ENCODE data around the gene ATXN3L. TPM values are rescaled to one million over a fixed set of nuclear protein-coding genes. Genes with fewer than 3 reads are reported as not detected.

Gene ATXN3L
- total RNA-seq, 1 donor from 2014 or later = not detected

DNA sequence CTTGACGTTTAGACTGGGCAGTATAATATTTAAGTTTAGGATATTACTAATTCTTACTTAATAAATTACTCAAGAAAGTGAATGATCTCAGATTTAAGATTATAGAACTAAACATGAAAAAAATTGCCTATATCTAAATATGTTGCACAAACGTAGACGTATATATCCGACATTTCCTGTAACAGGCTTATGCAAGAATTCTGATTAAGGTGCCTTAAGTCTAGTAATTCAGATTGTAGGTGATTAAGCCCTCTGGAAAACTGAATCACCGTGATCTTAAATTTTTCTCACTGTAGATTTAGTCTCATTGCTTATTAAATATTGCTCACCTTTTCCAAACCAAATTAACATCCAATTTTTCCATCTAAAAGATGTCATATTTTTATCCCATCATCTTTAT is 24.0 kb downstream of the ATXN3L start:
- intact Hi-C loops (cut with micrococcal nuclease) = no loop called here
- Mint-ChIP-seq H3K36me3 (ENCODE audit: low read depth) (no peaks in the 10 kb centered on the region), H3K27me3 (ENCODE audit: insufficient read depth) (no peaks in the 10 kb centered on the region), H3K27ac (no peak overlapping the region), H3K9me3 (no peaks in the 10 kb centered on the region), H3K4me3 (no peak overlapping the region), H3K4me1 (ENCODE audit: low read depth) (peaks cover 7% of the 10 kb centered on the region)
- no peak for DNase-seq (ENCODE audit: low spot score)

DNA sequence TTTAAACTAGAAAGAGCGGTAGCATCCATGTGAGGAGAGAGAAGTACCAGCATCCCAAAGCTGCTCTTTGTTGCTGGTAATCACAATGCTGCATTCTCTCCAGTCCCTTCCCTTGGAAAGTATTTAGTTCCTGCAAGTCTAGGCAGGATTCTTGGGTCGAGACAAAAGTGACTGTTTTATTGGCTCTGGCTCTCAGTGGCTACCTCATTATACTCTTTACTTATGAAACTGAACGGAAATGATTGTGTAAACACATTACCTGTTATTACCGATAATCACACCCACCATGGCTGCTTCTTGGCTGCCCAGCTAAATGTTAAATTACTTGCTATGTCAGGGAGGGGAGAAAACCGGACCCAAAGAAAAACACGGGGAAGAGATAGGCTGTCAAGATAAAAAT is 26.2 kb downstream of the ATXN3L start:
- H3K4me1 Mint-ChIP-seq (ENCODE audit: low read depth) = no peaks in the 10 kb centered on the region
- no peak overlapping the region for H3K4me3 Mint-ChIP-seq
- no peaks in the 10 kb centered on the region for H3K36me3 Mint-ChIP-seq (ENCODE audit: low read depth)
- no peak overlapping the region for H3K27ac Mint-ChIP-seq
- H3K27me3 Mint-ChIP-seq (ENCODE audit: insufficient read depth) = no peaks in the 10 kb centered on the region
- intact Hi-C loops (cut with micrococcal nuclease) = no loop called here
- no peaks in the 10 kb centered on the region for H3K9me3 Mint-ChIP-seq
- no peak for DNase-seq (ENCODE audit: low spot score)

DNA sequence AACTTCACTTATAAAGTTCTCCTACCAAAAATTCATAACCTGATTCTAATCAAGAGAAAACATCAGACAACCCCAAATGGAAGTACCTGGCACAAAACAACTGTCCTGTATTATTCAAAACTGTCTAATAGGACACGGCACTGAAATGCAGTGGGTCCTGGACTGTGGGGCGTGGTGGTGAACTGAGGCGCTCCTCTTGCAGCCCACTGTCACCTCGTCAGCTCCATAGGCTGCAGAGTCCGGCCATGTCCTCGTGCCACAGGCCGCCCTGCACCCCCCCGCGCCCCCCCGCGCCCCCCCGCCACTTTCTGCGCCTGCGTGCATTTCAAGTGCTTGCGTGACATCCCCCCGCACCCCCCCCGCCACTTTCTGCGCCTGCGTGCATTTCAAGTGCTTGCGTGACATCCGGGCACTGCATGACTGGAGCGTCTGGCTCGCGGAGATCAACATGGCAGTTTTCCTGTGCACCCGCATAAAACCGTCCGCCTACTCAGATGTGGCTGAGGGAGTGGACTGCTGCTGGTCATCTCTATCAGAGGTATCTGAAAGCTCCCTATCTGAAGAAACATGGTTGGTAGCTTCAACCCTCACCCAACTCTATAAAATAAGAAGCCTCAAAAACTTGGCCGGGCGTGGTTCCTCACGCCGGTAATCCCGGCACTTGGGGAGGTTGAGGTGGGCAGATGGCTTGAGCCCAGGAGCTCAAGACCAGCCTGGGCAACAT is 28.8 kb downstream of the ATXN3L start:
- Mint-ChIP-seq H3K9me3 (no peaks in the 10 kb centered on the region), H3K4me3 (no peak overlapping the region), H3K36me3 (ENCODE audit: low read depth) (no peaks in the 10 kb centered on the region), H3K4me1 (ENCODE audit: low read depth) (no peaks in the 10 kb centered on the region), H3K27ac (no peak overlapping the region), H3K27me3 (ENCODE audit: insufficient read depth) (no peaks in the 10 kb centered on the region)
- intact Hi-C loops (cut with micrococcal nuclease) = no loop called here
- no peak for DNase-seq (ENCODE audit: low spot score)

DNA sequence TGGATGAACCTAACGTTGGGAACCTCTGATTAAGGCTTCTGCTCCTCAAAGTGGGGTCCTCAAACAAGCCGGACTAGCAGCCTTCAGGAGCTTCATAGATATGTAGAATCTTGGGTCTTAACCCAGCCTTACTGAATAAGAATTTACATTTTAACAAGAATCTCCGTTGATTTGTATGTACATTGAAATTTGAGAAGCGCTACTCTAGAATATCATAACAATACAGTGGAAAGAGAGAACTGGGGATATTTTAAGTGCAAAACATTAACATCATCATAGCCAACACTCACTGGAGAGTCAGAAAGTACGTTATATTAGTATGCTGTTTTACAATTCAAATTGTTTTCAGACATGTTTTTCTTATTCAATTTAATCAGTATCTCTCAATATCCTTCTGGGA is 31.2 kb downstream of the ATXN3L start:
- Mint-ChIP-seq H3K4me1 (ENCODE audit: low read depth) (no peaks in the 10 kb centered on the region), H3K4me3 (no peak overlapping the region), H3K36me3 (ENCODE audit: low read depth) (no peaks in the 10 kb centered on the region), H3K27me3 (ENCODE audit: insufficient read depth) (no peaks in the 10 kb centered on the region), H3K9me3 (peaks cover 5% of the 10 kb centered on the region), H3K27ac (no peak overlapping the region)
- no peak for DNase-seq (ENCODE audit: low spot score)
- intact Hi-C loops (cut with micrococcal nuclease) = no loop called here

DNA sequence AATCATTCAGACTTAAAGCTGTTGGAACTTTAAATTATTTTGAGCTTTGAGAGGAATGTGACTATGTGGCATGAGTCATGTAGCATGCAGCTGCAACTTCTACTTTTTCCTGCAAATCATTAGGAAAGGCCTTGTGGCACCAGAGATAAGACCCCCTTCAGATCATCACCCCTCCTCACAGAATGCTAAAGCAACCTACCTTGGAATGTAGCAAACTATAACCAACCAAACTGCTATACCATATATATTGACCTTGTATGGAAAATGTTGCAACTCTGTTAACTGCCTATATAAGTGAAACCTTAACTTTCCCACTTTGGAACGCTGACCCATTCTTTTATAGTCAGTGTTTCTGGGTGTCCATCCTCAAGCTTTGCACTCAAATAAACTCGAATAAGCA is 32.0 kb downstream of the ATXN3L start:
- H3K4me1 Mint-ChIP-seq (ENCODE audit: low read depth) = no peaks in the 10 kb centered on the region
- peaks cover 5% of the 10 kb centered on the region for H3K9me3 Mint-ChIP-seq
- H3K4me3 Mint-ChIP-seq = no peak overlapping the region
- no peaks in the 10 kb centered on the region for H3K27me3 Mint-ChIP-seq (ENCODE audit: insufficient read depth)
- intact Hi-C loops (cut with micrococcal nuclease) = no loop called here
- no peak for DNase-seq (ENCODE audit: low spot score)
- H3K27ac Mint-ChIP-seq = no peak overlapping the region
- H3K36me3 Mint-ChIP-seq (ENCODE audit: low read depth) = no peaks in the 10 kb centered on the region

DNA sequence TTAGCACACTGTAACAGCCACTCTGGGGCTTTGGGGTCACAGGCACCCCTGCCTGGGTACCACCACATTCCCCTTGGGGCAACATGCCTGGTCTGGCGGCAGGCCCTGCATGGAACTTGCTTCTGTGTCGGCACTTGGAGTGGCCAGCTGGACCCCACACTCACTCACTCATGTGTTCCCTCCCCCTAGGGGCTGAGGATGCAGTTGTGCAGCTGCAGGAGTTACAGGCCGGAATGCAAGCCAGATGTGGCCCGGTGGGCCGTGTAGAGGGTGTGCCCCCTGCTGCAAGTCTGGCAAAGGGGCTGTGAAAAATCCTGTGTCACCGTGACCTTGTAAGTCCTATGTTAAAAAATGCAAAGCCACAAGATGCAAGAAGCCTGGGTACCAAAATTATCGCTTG is 34.2 kb downstream of the ATXN3L start:
- Mint-ChIP-seq H3K9me3 (peaks cover 5% of the 10 kb centered on the region), H3K4me1 (ENCODE audit: low read depth) (no peaks in the 10 kb centered on the region), H3K27ac (no peak overlapping the region), H3K36me3 (ENCODE audit: low read depth) (no peaks in the 10 kb centered on the region), H3K4me3 (no peak overlapping the region), H3K27me3 (ENCODE audit: insufficient read depth) (peaks cover 2% of the 10 kb centered on the region)
- no peak for DNase-seq (ENCODE audit: low spot score)
- intact Hi-C loops (cut with micrococcal nuclease) = no loop called here

DNA sequence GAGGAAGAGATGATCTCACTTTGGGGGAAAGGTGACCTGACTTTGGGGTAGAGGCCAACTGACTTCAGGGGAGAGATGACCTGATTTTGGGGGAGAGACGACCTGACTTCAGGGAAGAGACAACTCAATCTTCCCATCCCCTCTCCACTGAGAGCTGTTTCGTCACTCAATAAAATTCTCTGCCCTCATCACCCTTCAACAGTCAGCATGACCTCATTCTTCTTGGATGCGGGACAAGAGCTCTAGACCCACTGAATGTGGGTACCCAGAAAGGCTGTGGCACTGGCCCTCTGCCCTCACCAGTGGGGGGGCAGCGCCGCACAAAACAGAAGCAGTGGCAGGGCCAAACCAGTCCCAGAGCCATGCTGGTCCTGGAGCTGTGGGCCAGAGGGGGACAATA is 34.6 kb downstream of the ATXN3L start:
- Mint-ChIP-seq H3K36me3 (ENCODE audit: low read depth) (no peaks in the 10 kb centered on the region), H3K9me3 (peaks cover 5% of the 10 kb centered on the region), H3K4me3 (no peak overlapping the region), H3K27ac (no peak overlapping the region), H3K27me3 (ENCODE audit: insufficient read depth) (peaks cover 2% of the 10 kb centered on the region), H3K4me1 (ENCODE audit: low read depth) (no peaks in the 10 kb centered on the region)
- intact Hi-C loops (cut with micrococcal nuclease) = no loop called here
- DNase-seq (ENCODE audit: low spot score) = no peak

DNA sequence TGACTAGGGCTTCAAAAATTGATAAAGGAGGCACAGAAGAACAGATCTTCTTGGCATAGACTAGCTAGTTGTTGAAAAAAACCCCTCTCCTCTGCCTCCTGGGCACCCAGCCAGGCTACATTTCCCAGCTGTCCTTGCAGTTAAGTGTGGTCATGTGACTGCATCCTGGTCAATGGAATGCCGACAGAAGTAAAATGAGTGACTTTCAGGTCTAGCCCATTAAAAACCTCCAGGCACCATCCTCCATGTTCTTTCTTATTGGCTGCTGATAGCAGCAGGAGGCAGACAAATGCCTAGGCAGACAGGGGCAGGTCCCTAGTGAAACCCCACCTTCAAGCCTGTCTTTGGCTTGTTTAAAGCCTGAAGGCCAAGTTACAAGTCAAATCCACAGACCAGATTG is 35.3 kb downstream of the ATXN3L start:
- Mint-ChIP-seq H3K9me3 (peaks cover 5% of the 10 kb centered on the region), H3K4me3 (no peak overlapping the region), H3K36me3 (ENCODE audit: low read depth) (no peaks in the 10 kb centered on the region), H3K27ac (no peak overlapping the region), H3K4me1 (ENCODE audit: low read depth) (no peaks in the 10 kb centered on the region), H3K27me3 (ENCODE audit: insufficient read depth) (peaks cover 2% of the 10 kb centered on the region)
- DNase-seq (ENCODE audit: low spot score) = no peak
- intact Hi-C loops (cut with micrococcal nuclease) = no loop called here

DNA sequence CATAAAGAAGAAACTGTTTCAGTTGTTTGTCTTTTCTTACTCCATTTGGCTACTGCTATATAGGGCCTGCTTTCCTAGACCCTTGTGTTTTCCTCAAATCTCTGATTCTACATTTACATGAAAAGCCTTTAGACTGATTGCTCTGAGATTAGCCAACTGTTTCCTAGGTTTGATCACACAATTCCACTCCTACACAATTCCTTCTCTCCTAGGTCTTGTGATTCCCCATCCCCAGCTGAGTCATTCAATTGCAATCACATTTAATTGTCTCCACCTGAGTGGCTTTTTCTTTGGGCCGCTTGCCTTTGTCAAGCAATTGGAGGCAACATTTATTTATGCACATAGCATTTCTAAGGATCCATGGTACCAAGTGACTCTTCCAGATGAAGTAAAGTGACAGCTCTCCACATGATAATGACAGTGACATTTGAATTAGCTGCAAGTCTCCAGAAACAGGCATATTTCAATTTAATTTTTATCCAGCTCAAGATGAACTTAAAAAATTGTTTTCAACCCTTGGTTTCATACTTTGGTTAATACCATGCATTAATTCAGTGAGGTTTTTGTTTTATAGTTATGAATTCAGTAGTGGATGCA is 35.8 kb downstream of the ATXN3L start:
- no peaks in the 10 kb centered on the region for H3K4me1 Mint-ChIP-seq (ENCODE audit: low read depth)
- H3K27ac Mint-ChIP-seq = no peak overlapping the region
- DNase-seq (ENCODE audit: low spot score) = no peak
- peaks cover 5% of the 10 kb centered on the region for H3K9me3 Mint-ChIP-seq
- H3K4me3 Mint-ChIP-seq = no peak overlapping the region
- H3K36me3 Mint-ChIP-seq (ENCODE audit: low read depth) = no peaks in the 10 kb centered on the region
- peaks cover 2% of the 10 kb centered on the region for H3K27me3 Mint-ChIP-seq (ENCODE audit: insufficient read depth)
- intact Hi-C loops (cut with micrococcal nuclease) = no loop called here

DNA sequence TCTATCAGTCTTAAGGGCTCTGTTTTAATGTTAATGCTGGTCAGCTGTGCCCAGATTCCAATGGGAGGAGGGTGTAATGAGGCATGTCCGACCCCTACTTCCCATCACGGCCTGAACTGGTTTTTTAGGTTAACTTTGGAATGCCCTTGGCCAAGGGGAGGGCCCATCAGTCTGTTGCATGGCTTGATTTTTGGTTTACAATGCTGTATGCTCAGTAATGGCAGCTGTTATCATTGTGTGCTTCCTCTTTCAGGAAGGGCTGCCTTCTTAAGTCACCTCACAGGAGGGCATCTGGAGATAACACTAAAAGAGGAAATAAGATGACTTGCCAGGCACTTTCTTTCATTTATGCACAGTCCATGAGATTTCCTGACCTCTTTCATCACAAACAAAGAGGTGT is 36.3 kb downstream of the ATXN3L start:
- DNase-seq (ENCODE audit: low spot score) = no peak
- no peak overlapping the region for H3K4me3 Mint-ChIP-seq
- H3K36me3 Mint-ChIP-seq (ENCODE audit: low read depth) = no peaks in the 10 kb centered on the region
- peaks cover 5% of the 10 kb centered on the region for H3K9me3 Mint-ChIP-seq
- intact Hi-C loops (cut with micrococcal nuclease) = no loop called here
- no peaks in the 10 kb centered on the region for H3K4me1 Mint-ChIP-seq (ENCODE audit: low read depth)
- peaks cover 2% of the 10 kb centered on the region for H3K27me3 Mint-ChIP-seq (ENCODE audit: insufficient read depth)
- H3K27ac Mint-ChIP-seq = no peak overlapping the region

DNA sequence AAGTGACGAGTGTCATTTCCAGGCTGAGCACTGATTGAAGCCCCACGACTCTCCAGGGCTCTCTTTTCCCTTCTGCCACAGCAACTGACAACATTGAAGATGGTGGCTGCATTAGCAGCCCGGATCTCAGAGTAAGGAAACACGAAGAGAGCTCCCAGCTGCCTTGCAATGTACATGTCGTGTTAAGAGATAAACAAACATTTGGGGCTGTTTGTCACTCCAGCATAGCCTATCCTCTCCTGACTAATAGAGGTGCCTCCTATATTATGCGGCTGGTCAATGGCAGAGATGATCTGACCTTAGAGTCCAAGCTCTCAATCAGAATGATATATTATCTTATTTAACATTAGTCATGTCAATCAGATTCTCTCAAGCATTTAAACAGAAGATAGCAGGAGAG is 38.6 kb downstream of the ATXN3L start:
- H3K9me3 Mint-ChIP-seq = peaks cover 5% of the 10 kb centered on the region
- H3K4me1 Mint-ChIP-seq (ENCODE audit: low read depth) = no peaks in the 10 kb centered on the region
- no peak overlapping the region for H3K27ac Mint-ChIP-seq
- peaks cover 2% of the 10 kb centered on the region for H3K27me3 Mint-ChIP-seq (ENCODE audit: insufficient read depth)
- H3K4me3 Mint-ChIP-seq = no peak overlapping the region
- H3K36me3 Mint-ChIP-seq (ENCODE audit: low read depth) = no peaks in the 10 kb centered on the region
- intact Hi-C loops (cut with micrococcal nuclease) = no loop called here
- DNase-seq (ENCODE audit: low spot score) = no peak

DNA sequence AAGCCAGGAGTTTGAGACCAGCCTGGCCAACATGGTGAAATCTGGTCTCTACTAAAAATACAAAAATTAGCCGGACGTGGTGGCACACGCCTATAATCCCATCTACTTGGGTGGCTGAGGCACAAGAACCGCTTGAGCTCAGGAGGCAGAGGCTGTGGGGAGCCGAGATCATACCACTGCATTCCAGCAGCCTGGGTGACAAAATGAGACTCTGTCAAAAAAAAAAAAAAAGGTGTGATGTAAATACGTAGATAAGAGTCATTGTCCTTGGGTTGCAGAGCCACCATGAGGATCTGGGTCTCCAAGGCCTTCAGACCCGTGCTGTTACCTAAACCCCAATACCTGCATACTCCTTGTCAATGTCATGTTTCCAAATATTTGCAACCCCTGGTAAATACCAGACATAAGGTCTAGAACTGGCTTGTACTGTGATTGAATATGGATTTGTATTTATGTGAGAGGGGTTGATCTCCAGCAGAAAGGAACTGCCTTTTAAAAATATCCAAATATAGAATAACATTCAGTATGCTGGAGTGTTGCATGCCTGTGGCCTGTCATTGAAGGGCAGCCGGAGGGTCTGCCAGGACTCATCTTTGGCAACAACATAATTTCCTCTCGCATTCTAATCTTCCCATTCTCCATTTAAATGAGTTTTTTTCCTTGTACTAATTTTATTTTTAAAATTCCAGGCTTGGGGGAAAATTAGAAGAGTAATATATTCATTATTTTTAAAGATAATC is 40.4 kb downstream of the ATXN3L start:
- Mint-ChIP-seq H3K4me3 (no peak overlapping the region), H3K36me3 (ENCODE audit: low read depth) (no peaks in the 10 kb centered on the region), H3K4me1 (ENCODE audit: low read depth) (no peaks in the 10 kb centered on the region), H3K27ac (no peak overlapping the region), H3K9me3 (no peaks in the 10 kb centered on the region), H3K27me3 (ENCODE audit: insufficient read depth) (peaks cover 2% of the 10 kb centered on the region)
- no peak for DNase-seq (ENCODE audit: low spot score)
- intact Hi-C loops (cut with micrococcal nuclease) = no loop called here

DNA sequence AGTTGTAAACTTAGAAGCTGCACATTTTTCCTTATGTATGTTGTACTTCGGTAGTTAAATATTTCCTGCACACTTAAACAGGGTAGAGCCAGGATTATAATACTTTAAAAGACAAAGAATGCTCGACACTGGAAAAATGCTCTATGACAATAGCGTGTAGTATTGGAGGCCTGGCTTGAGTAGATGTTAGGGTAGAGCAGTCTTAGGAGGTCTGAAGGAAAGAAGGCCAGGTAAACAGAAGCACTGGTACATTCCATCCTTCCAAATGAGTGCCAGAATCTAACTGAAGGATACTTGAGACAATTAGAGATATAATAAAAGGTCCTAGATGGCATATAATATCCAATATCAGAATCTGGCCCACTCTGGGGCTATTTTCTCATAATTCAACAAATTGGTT is 42.3 kb downstream of the ATXN3L start:
- no peaks in the 10 kb centered on the region for H3K4me1 Mint-ChIP-seq (ENCODE audit: low read depth)
- H3K27me3 Mint-ChIP-seq (ENCODE audit: insufficient read depth) = peaks cover 2% of the 10 kb centered on the region
- H3K27ac Mint-ChIP-seq = no peak overlapping the region
- no peaks in the 10 kb centered on the region for H3K36me3 Mint-ChIP-seq (ENCODE audit: low read depth)
- intact Hi-C loops (cut with micrococcal nuclease) = no loop called here
- H3K9me3 Mint-ChIP-seq = no peaks in the 10 kb centered on the region
- no peak overlapping the region for H3K4me3 Mint-ChIP-seq
- DNase-seq (ENCODE audit: low spot score) = no peak

Data from activated T-helper 1 cell treated with anti-CD3 and anti-CD28 coated beads, Interleukin-12 subunit alpha, Interleukin-12 subunit beta, Interleukin-2, Interleukin-4 antibody, amounts not matched to agents 30 ng/mL and 10 ng/mL and 1 ng/mL, durations not matched to agents 14 hours and 24 hours and 36 hours (primary cell).